PC-9 (cell line): ENCODE data around the gene BTBD19. TPM values are rescaled to one million over a fixed set of nuclear protein-coding genes. Genes with fewer than 3 reads are reported as not detected.
A peak's percentile ranks its signal among the peaks of the same experiment; 100 is the strongest.

Experiments used
- BruUV-seq: library from RNA; stranded (reverse); fragments of 400-500 nt; replicated peaks from 2 replicates; lab custom pipeline; 2021; lab: Mats Ljungman, UMichigan
- CTCF ChIA-PET: fragments of 300-600 bp; sonication (Branson Sonifier 250); formaldehyde crosslinking; loops from one replicate; lab custom pipeline; 2022; ENCODE audit warnings: antibody characterized with exemption; lab: Charles Lee
- POLR2A ChIA-PET: fragments of 300-600 bp; sonication (Branson Sonifier 250); formaldehyde crosslinking; loops from one replicate; lab custom pipeline; 2022; ENCODE audit warnings: antibody characterized with exemption; ENCODE audit not compliant: unreplicated experiment; lab: Charles Lee
- DNase-seq, 2 experiments: peaks; one replicate each; pipeline versions ENCODE4 v3.0.0 to v3.0.0-alpha.2; 2015 to 2022; ENCODE audit warnings: mixed read lengths in 1 of 2
- H2AFZ ChIP-seq: fragments of 200-600 bp; sonication (generic); 2 replicates; pipeline ENCODE4 v1.8.1; 2017; ENCODE audit warnings: antibody characterized with exemption
- H3F3A ChIP-seq: fragments of 200-600 bp; sonication (generic); 2 replicates; pipeline ENCODE4 v1.8.1; 2017; ENCODE audit warnings: antibody characterized with exemption, mild to moderate bottlenecking, low read depth; ENCODE audit not compliant: insufficient read depth
- H3K27ac ChIP-seq: fragments of 200-600 bp; sonication (generic); 2 replicates; pipeline ENCODE4 v1.6.1; 2016; ENCODE audit warnings: mixed run types
- H3K27me3 ChIP-seq: fragments of 200-600 bp; sonication (generic); 2 replicates; pipeline ENCODE4 v1.6.1; 2016; ENCODE audit warnings: low read depth, mixed run types; ENCODE audit not compliant: insufficient read depth
- H3K36me3 ChIP-seq: fragments of 200-600 bp; sonication (generic); 2 replicates; pipeline ENCODE4 v1.6.1; 2016; ENCODE audit warnings: low read depth, mixed run types
- H3K4me1 ChIP-seq: fragments of 200-600 bp; sonication (generic); replicated peaks from 2 replicates; pipeline ENCODE4 v1.6.1; 2016; ENCODE audit warnings: mixed run types; ENCODE audit not compliant: insufficient read depth
- H3K4me2 ChIP-seq: fragments of 200-600 bp; sonication (generic); 2 replicates; pipeline ENCODE4 v1.6.1; 2017; ENCODE audit warnings: mixed run types
- H3K4me3 ChIP-seq: fragments of 200-600 bp; sonication (generic); 2 replicates; pipeline ENCODE4 v1.6.1; 2016; ENCODE audit warnings: mixed run types
- H3K79me2 ChIP-seq: fragments of 200-600 bp; sonication (generic); 2 replicates; pipeline ENCODE4 v1.6.1; 2017; ENCODE audit warnings: low read depth, mixed run types
- H3K9me2 ChIP-seq: fragments of 200-600 bp; sonication (generic); 2 replicates; pipeline ENCODE4 v1.8.1; 2017; ENCODE audit warnings: mild to moderate bottlenecking; ENCODE audit not compliant: insufficient read depth
- H3K9me3 ChIP-seq: fragments of 200-600 bp; sonication (generic); 2 replicates; pipeline ENCODE4 v1.8.1; 2016; ENCODE audit warnings: low read depth; ENCODE audit not compliant: insufficient read depth
- H4K20me1 ChIP-seq: fragments of 200-600 bp; sonication (generic); 2 replicates; pipeline ENCODE4 v1.8.1; 2017; ENCODE audit not compliant: insufficient read depth
- EZH2 ChIP-seq: fragments of 200-600 bp; sonication (generic); IDR thresholded peaks from 2 replicates; pipeline ENCODE4 v1.8.0; 2017; ENCODE audit warnings: antibody characterized with exemption, low read depth
- intact Hi-C: fragments of 100-400 bp; cut with micrococcal nuclease; formaldehyde crosslinking; loops from one replicate; pipeline ENCODE4 v1.10.0; 2022; ENCODE audit not compliant: unreplicated experiment
- total RNA-seq: library from RNA; stranded (reverse); gene quantifications from 2 replicates; pipeline ENCODE4 v1.2.3, GENCODE V29; 2021
- TF ChIP-seq, protein P1 (sequence below): fragments of 200-600 bp; sonication (generic); conservative IDR thresholded peaks from 2 replicates; pipeline ENCODE4 v1.6.1; 2017; ENCODE audit warnings: mixed run types, antibody characterized with exemption, mild to moderate bottlenecking, moderate library complexity

The BTBD19 gene
- total RNA-seq, 1 experiment from 2014 or later = 6.2 TPM

- Histone ChIP-seq H3K79me2 (peaks cover 41% of the 10 kb centered on the region), H3K36me3 (peaks cover 10% of the 10 kb centered on the region; the same call in 1 of the 2 replicates), H3K4me1 (peaks cover 62% of the 10 kb centered on the region), H3K9me3 (no peaks in the 10 kb centered on the region), H3K27ac (peak overlapping the region; percentile 81), H2AFZ (no peak overlapping the region), H3K4me3 (peak overlapping the region; percentile 82), H4K20me1 (no peaks in the 10 kb centered on the region), H3F3A (peaks cover 60% of the 10 kb centered on the region), H3K4me2 (peak overlapping the region; percentile 94), H3K27me3 (no peaks in the 10 kb centered on the region), H3K9me2 (no peaks in the 10 kb centered on the region)
- ChIA-PET POLR2A (no interaction called here), CTCF (interaction anchor here (0.7 kb wide), 1 partner anchor 82 kb away, joined by 13 read pairs; no protein-coding TSS in a partner anchor)
- intact Hi-C loops = loop anchor here (10.0 kb wide), 3 partner anchors 68 to 782 kb away; partner anchors contain the start of genes KIF2C, NASP, RNU5D-1 and SLC6A9
- no TSS peak for BruUV-seq
- TF ChIP-seq, protein P1, sequence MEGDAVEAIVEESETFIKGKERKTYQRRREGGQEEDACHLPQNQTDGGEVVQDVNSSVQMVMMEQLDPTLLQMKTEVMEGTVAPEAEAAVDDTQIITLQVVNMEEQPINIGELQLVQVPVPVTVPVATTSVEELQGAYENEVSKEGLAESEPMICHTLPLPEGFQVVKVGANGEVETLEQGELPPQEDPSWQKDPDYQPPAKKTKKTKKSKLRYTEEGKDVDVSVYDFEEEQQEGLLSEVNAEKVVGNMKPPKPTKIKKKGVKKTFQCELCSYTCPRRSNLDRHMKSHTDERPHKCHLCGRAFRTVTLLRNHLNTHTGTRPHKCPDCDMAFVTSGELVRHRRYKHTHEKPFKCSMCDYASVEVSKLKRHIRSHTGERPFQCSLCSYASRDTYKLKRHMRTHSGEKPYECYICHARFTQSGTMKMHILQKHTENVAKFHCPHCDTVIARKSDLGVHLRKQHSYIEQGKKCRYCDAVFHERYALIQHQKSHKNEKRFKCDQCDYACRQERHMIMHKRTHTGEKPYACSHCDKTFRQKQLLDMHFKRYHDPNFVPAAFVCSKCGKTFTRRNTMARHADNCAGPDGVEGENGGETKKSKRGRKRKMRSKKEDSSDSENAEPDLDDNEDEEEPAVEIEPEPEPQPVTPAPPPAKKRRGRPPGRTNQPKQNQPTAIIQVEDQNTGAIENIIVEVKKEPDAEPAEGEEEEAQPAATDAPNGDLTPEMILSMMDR = no peak
- TF ChIP-seq EZH2 = no peak
- DNase-seq = no peak
Measured at GRCh38 chr1:44802306-44803061, 5.8 kb upstream of the BTBD19 start.

DNA sequence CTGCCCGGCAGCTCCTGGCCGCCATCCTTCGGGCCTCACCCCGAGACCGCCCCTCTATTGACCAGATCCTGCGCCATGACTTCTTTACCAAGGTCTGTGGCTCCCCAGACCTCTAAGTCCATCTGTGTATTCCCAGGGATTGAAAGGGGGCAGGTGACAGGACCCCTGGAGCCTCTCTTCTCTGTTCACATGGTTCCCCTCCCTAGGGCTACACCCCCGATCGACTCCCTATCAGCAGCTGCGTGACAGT lies 5.3 kb upstream of the BTBD19 start:
- Histone ChIP-seq H3K27ac (peak overlapping the region; percentile 81), H3K36me3 (peaks cover 10% of the 10 kb centered on the region; the same call in 1 of the 2 replicates), H3F3A (peaks cover 65% of the 10 kb centered on the region), H3K79me2 (peaks cover 41% of the 10 kb centered on the region), H3K9me2 (no peaks in the 10 kb centered on the region), H2AFZ (no peak overlapping the region), H3K27me3 (no peaks in the 10 kb centered on the region), H3K4me3 (peak overlapping the region; percentile 82; the same call in 1 of the 2 replicates), H3K4me2 (peak overlapping the region; percentile 94), H3K9me3 (no peaks in the 10 kb centered on the region), H4K20me1 (no peaks in the 10 kb centered on the region), H3K4me1 (peaks cover 67% of the 10 kb centered on the region)
- no TSS peak for BruUV-seq
- intact Hi-C loops = loop anchor here (10.0 kb wide), 3 partner anchors 68 to 782 kb away; partner anchors contain the start of genes KIF2C, NASP, RNU5D-1 and SLC6A9
- CTCF ChIA-PET = interaction anchor here (0.5 kb wide), 1 partner anchor 500 kb away, joined by 3 read pairs; no protein-coding TSS in a partner anchor
- DNase-seq = no peak
- TF ChIP-seq, protein P1 = no peak
- no peak for TF ChIP-seq EZH2
- POLR2A ChIA-PET = no interaction called here

GRCh38 chr1:44803312-44804095 lies 4.8 kb upstream of the BTBD19 start:
- Histone ChIP-seq H3K4me2 (peak overlapping the region; percentile 94), H3K79me2 (peaks cover 41% of the 10 kb centered on the region), H3K9me2 (no peaks in the 10 kb centered on the region), H3F3A (peaks cover 65% of the 10 kb centered on the region), H3K36me3 (peaks cover 10% of the 10 kb centered on the region; the same call in 1 of the 2 replicates), H3K4me1 (peaks cover 73% of the 10 kb centered on the region), H3K9me3 (no peaks in the 10 kb centered on the region), H3K27me3 (no peaks in the 10 kb centered on the region), H4K20me1 (no peaks in the 10 kb centered on the region), H3K4me3 (peak overlapping the region; percentile 82; the same call in 1 of the 2 replicates), H3K27ac (peak overlapping the region; percentile 81), H2AFZ (no peak overlapping the region)
- ChIA-PET POLR2A (interaction anchor here (0.8 kb wide), 1 partner anchor 16 kb away, joined by 13 read pairs; no protein-coding TSS in a partner anchor), CTCF (interaction anchor here (0.5 kb wide), 1 partner anchor 499 kb away, joined by 3 read pairs; no protein-coding TSS in a partner anchor)
- TF ChIP-seq, protein P1 = no peak
- no peak for TF ChIP-seq EZH2
- BruUV-seq = no TSS peak
- intact Hi-C loops = loop anchor here (10.0 kb wide), 3 partner anchors 69 to 781 kb away; partner anchors contain the start of genes KIF2C, NASP, RNU5D-1 and SLC6A9
- DNase-seq = peak; percentile 81 to 94
